ENCODE measurements around the gene TMEM145. TPM values are rescaled to one million over a fixed set of nuclear protein-coding genes. Genes with fewer than 3 reads are reported as not detected.

TMEM145 gene
- total RNA-seq, 6 donors from 2014 or later = 0.34 to 0.79 (median 0.49) TPM; not detected in 3

- Histone ChIP-seq H3K27me3 (no peaks in the 10 kb centered on the region), H3K4me1 (no peaks in the 10 kb centered on the region), H3K4me3 (no peak overlapping the region), H3K9me3 (no peaks in the 10 kb centered on the region), H3K27ac (no peak overlapping the region), H3K36me3 (peaks cover 11 to 55% (median 43%) of the 10 kb centered on the region in 4 donors)
- TF ChIP-seq, protein P1, sequence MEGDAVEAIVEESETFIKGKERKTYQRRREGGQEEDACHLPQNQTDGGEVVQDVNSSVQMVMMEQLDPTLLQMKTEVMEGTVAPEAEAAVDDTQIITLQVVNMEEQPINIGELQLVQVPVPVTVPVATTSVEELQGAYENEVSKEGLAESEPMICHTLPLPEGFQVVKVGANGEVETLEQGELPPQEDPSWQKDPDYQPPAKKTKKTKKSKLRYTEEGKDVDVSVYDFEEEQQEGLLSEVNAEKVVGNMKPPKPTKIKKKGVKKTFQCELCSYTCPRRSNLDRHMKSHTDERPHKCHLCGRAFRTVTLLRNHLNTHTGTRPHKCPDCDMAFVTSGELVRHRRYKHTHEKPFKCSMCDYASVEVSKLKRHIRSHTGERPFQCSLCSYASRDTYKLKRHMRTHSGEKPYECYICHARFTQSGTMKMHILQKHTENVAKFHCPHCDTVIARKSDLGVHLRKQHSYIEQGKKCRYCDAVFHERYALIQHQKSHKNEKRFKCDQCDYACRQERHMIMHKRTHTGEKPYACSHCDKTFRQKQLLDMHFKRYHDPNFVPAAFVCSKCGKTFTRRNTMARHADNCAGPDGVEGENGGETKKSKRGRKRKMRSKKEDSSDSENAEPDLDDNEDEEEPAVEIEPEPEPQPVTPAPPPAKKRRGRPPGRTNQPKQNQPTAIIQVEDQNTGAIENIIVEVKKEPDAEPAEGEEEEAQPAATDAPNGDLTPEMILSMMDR (IDR thresholded peaks at IDR 0.05) = peak; percentile 94 to 99 (median 96)
- peak in 1 of 2 donors; percentile 27 for TF ChIP-seq POLR2AphosphoS5 (IDR thresholded peaks at IDR 0.05)
- TF ChIP-seq POLR2A (IDR thresholded peaks at IDR 0.05) = no peak
- ATAC-seq (ENCODE audit: low FRiP score in 2 of 2) (peak; percentile 82 to 88), DNase-seq (peak; percentile 82 to 94)
- 80 to 100% methylated on average over 1 to 6 of the region's 6 CpGs for WGBS, 2 donors
These were observed 17.1 kb upstream of the TMEM145 start for GRCh38 chr19:42295831-42296525.

DNA sequence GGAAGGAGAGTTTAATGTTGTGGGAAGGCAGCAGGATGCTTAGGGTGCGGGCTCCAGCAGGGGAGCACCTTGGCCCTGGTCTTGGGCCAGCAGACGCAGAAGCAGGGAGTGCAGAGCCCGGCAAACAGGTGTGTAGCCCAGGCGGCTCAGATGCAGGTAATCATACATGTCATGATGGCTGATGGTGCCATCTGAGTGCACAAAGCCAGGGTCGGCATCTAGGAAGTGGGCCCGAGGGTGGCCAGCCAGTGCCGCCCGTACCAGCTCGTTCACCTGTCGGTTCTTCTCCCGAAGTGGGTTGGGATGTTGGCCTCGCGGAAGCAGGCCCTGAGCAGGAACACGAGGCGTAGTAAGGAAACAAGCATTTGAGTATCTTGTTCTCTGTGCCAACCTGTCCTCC is 16.1 kb upstream of the TMEM145 start:
- ATAC-seq (ENCODE audit: low FRiP score in 2 of 2) (no peak), DNase-seq (no peak)
- Histone ChIP-seq H3K27ac (no peak overlapping the region), H3K27me3 (no peaks in the 10 kb centered on the region), H3K4me1 (peaks cover 4 to 7% (median 6%) of the 10 kb centered on the region in 4 donors), H3K4me3 (no peak overlapping the region), H3K9me3 (no peaks in the 10 kb centered on the region), H3K36me3 (peaks cover 8 to 44% (median 32%) of the 10 kb centered on the region in 4 donors)
- WGBS, 2 donors = 92 to 93% methylated on average over 6 to 15 of the region's 15 CpGs
- no peak for TF ChIP-seq POLR2AphosphoS5 (IDR thresholded peaks at IDR 0.05)
- TF ChIP-seq, protein P1 (IDR thresholded peaks at IDR 0.05) = no peak
- TF ChIP-seq EP300 (IDR thresholded peaks at IDR 0.05) = no peak
- no peak for TF ChIP-seq POLR2A (IDR thresholded peaks at IDR 0.05)

- ATAC-seq (ENCODE audit: low FRiP score in 2 of 2) (peak; percentile 20 to 28), DNase-seq (no peak)
- peaks cover 9 to 17% (median 15%) of the 10 kb centered on the region in 4 donors for H3K4me1 ChIP-seq
- 8 to 45% methylated on average over 2 to 17 of the region's 21 CpGs for WGBS, 2 donors
- H3K4me3 ChIP-seq = peak within 1 kb of the TSS; percentile 34 to 74 (median 64)
- H3K27me3 ChIP-seq = no peaks in the 10 kb centered on the region
- H3K27ac ChIP-seq = peak within 1 kb of the TSS in 3 of 4 donors; percentile 6 to 70 (median 68)
- TF ChIP-seq POLR2AphosphoS5 (IDR thresholded peaks at IDR 0.05) = no peak
- TF ChIP-seq POLR2A (IDR thresholded peaks at IDR 0.05) = no peak
- TF ChIP-seq EP300 (IDR thresholded peaks at IDR 0.05) = no peak
- TF ChIP-seq, protein P1 (IDR thresholded peaks at IDR 0.05) = no peak
- H3K9me3 ChIP-seq = no peaks in the 10 kb centered on the region
- H3K36me3 ChIP-seq = peaks cover 0 to 4% (median 0%) of the 10 kb centered on the region in 4 donors
These were observed 11.4 kb upstream of the TMEM145 start, which contains the start of gene PRR19 for GRCh38 chr19:42301646-42302203. Gene PRR19 (plus strand): TSS chr19:42302132. CDS start chr19:42309585, 7,453 bp downstream.

- no peak for ATAC-seq (ENCODE audit: low FRiP score in 2 of 2)
- Histone ChIP-seq H3K27me3 (no peaks in the 10 kb centered on the region), H3K4me3 (peak overlapping the region in 3 of 4 donors; percentile 57 to 74 (median 70)), H3K4me1 (peaks cover 9 to 17% (median 15%) of the 10 kb centered on the region in 4 donors), H3K36me3 (no peaks in the 10 kb centered on the region), H3K27ac (peak overlapping the region in 2 of 4 donors; percentile 68 to 70), H3K9me3 (no peaks in the 10 kb centered on the region)
- no peak for TF ChIP-seq POLR2A (IDR thresholded peaks at IDR 0.05)
- no peak for TF ChIP-seq EP300 (IDR thresholded peaks at IDR 0.05)
- TF ChIP-seq, protein P1 (IDR thresholded peaks at IDR 0.05) = no peak
- no peak for TF ChIP-seq POLR2AphosphoS5 (IDR thresholded peaks at IDR 0.05)
- WGBS, 2 donors = 61 to 80% methylated on average over 11 of the region's 11 CpGs
- no peak for DNase-seq
These were observed 10.0 kb upstream of the TMEM145 start for GRCh38 chr19:42303101-42303464.

All from upper lobe of left lung (tissue), 6 donors.